Natural killer cell treated with Interleukin-12 subunit alpha and Interleukin-12 subunit beta and Interleukin-15 and Interleukin-18, amount 100 ng/mL, for 72 hours (primary cell): ENCODE data around the gene BICC1. TPM values are rescaled to one million over a fixed set of nuclear protein-coding genes. Genes with fewer than 3 reads are reported as not detected.
A peak's percentile ranks its signal among the peaks of the same experiment; 100 is the strongest.

Source experiments
- ATAC-seq, 2 donors: fragments of 150-1000 bp; cut with Tn5 transposase in 1 of 2; sonication (Bioruptor Pico), chemical (Tn5 transposase) in 1 of 2; 2 replicates each; pipeline ENCODE4 v1.10.0; 2021
- DNase-seq: peaks from one replicate; pipeline ENCODE4 v3.0.0; 2022; ENCODE audit warnings: low spot score
- H3K27ac Mint-ChIP-seq, 2 donors: 1 replicate in 1 of 2; 2 replicates in 1 of 2; pipeline ENCODE4 v1.8.0; 2022; ENCODE audit warnings: mixed read lengths in 2 of 2, mild to moderate bottlenecking in 1 of 2, moderate library complexity in 1 of 2
- H3K27me3 Mint-ChIP-seq, 2 donors: 1 replicate in 1 of 2; 2 replicates in 1 of 2; pipeline ENCODE4 v1.8.0; 2022; ENCODE audit warnings: mixed read lengths in 2 of 2
- H3K36me3 Mint-ChIP-seq: one replicate; pipeline ENCODE4 v1.8.0; 2022; ENCODE audit warnings: mixed read lengths
- H3K4me1 Mint-ChIP-seq, 2 donors: 1 replicate in 1 of 2; 2 replicates in 1 of 2; pipeline ENCODE4 v1.8.0; 2022; ENCODE audit warnings: low read depth in 2 of 2, mixed read lengths in 2 of 2, mild to moderate bottlenecking in 1 of 2
- H3K4me3 Mint-ChIP-seq: one replicate; pipeline ENCODE4 v1.8.0; 2022; ENCODE audit warnings: mixed read lengths
- H3K9me3 Mint-ChIP-seq: 2 replicates; pipeline ENCODE4 v1.8.0; 2022; ENCODE audit warnings: mixed read lengths
- total RNA-seq, 2 donors: library from RNA; stranded (reverse); gene quantifications; one replicate each; pipeline ENCODE4 v1.2.3, GENCODE V29; 2022

Gene BICC1
- total RNA-seq, 2 donors from 2014 or later = 0.26 TPM; not detected in 1

GRCh38 chr10:58529077-58529728, 16.5 kb downstream of the BICC1 start:
- DNase-seq (no peak), ATAC-seq (no peak)
- Mint-ChIP-seq H3K4me3 (no peak overlapping the region), H3K4me1 (no peaks in the 10 kb centered on the region), H3K27ac (no peak overlapping the region), H3K36me3 (no peaks in the 10 kb centered on the region), H3K27me3 (no peaks in the 10 kb centered on the region), H3K9me3 (no peaks in the 10 kb centered on the region)

GRCh38 chr10:58531084-58531695, 18.5 kb downstream of the BICC1 start:
- H3K4me3 Mint-ChIP-seq = no peak overlapping the region
- no peak overlapping the region for H3K27ac Mint-ChIP-seq
- DNase-seq (no peak), ATAC-seq (peak in 1 of 2 donors; percentile 52)
- no peaks in the 10 kb centered on the region for H3K27me3 Mint-ChIP-seq
- no peaks in the 10 kb centered on the region for H3K4me1 Mint-ChIP-seq
- no peaks in the 10 kb centered on the region for H3K36me3 Mint-ChIP-seq
- H3K9me3 Mint-ChIP-seq = peaks cover 5% of the 10 kb centered on the region

- Mint-ChIP-seq H3K27me3 (peaks cover 0 to 7% of the 10 kb centered on the region in 2 donors), H3K27ac (no peak overlapping the region), H3K4me1 (no peaks in the 10 kb centered on the region), H3K9me3 (peaks cover 8% of the 10 kb centered on the region), H3K4me3 (no peak overlapping the region), H3K36me3 (peaks cover 7% of the 10 kb centered on the region)
- ATAC-seq (no peak), DNase-seq (no peak)
These were observed 22.6 kb downstream of the BICC1 start for GRCh38 chr10:58535311-58535710.

GRCh38 chr10:58543141-58543540, 30.5 kb downstream of the BICC1 start:
- ATAC-seq (no peak), DNase-seq (no peak)
- Mint-ChIP-seq H3K36me3 (no peaks in the 10 kb centered on the region), H3K4me1 (no peaks in the 10 kb centered on the region), H3K9me3 (peaks cover 8% of the 10 kb centered on the region), H3K27me3 (no peaks in the 10 kb centered on the region), H3K27ac (no peak overlapping the region), H3K4me3 (no peak overlapping the region)

- Mint-ChIP-seq H3K27ac (no peak overlapping the region), H3K36me3 (no peaks in the 10 kb centered on the region), H3K9me3 (peaks cover 7% of the 10 kb centered on the region), H3K4me3 (no peak overlapping the region), H3K4me1 (no peaks in the 10 kb centered on the region), H3K27me3 (no peaks in the 10 kb centered on the region)
- DNase-seq (no peak), ATAC-seq (no peak)
These were observed 31.5 kb downstream of the BICC1 start for GRCh38 chr10:58544135-58544534.

GRCh38 chr10:58545427-58545826, 32.8 kb downstream of the BICC1 start:
- Mint-ChIP-seq H3K9me3 (peaks cover 6% of the 10 kb centered on the region), H3K27me3 (no peaks in the 10 kb centered on the region), H3K36me3 (no peaks in the 10 kb centered on the region), H3K4me3 (no peak overlapping the region), H3K27ac (no peak overlapping the region), H3K4me1 (no peaks in the 10 kb centered on the region)
- ATAC-seq (no peak), DNase-seq (no peak)

- Mint-ChIP-seq H3K4me3 (no peak overlapping the region), H3K4me1 (no peaks in the 10 kb centered on the region), H3K27me3 (no peaks in the 10 kb centered on the region), H3K36me3 (no peaks in the 10 kb centered on the region), H3K27ac (no peak overlapping the region), H3K9me3 (peaks cover 6% of the 10 kb centered on the region)
- ATAC-seq (no peak), DNase-seq (no peak)
These were observed 33.5 kb downstream of the BICC1 start for GRCh38 chr10:58546137-58546536.

- Mint-ChIP-seq H3K27me3 (no peaks in the 10 kb centered on the region), H3K4me3 (no peak overlapping the region)
These were observed 34.2 kb downstream of the BICC1 start for GRCh38 chr10:58546722-58547445.

GRCh38 chr10:58547963-58548362, 35.3 kb downstream of the BICC1 start:
- ATAC-seq (no peak), DNase-seq (no peak)
- H3K9me3 Mint-ChIP-seq = peaks cover 5% of the 10 kb centered on the region
- H3K27ac Mint-ChIP-seq = no peak overlapping the region
- H3K27me3 Mint-ChIP-seq = no peaks in the 10 kb centered on the region
- H3K4me3 Mint-ChIP-seq = no peak overlapping the region
- H3K4me1 Mint-ChIP-seq = no peaks in the 10 kb centered on the region
- no peaks in the 10 kb centered on the region for H3K36me3 Mint-ChIP-seq

More at GRCh38 chr10:58546722-58547445, 34.2 kb downstream of the BICC1 start:
- H3K36me3 Mint-ChIP-seq = no peaks in the 10 kb centered on the region
- DNase-seq (no peak), ATAC-seq (no peak)
- H3K4me1 Mint-ChIP-seq = no peaks in the 10 kb centered on the region
- no peak overlapping the region for H3K27ac Mint-ChIP-seq
- H3K9me3 Mint-ChIP-seq = peaks cover 6% of the 10 kb centered on the region

GRCh38 chr10:58554316-58554715, 41.6 kb downstream of the BICC1 start:
- no peak overlapping the region for H3K27ac Mint-ChIP-seq
- H3K4me1 Mint-ChIP-seq = no peaks in the 10 kb centered on the region
- no peak for ATAC-seq
- DNase-seq = no peak
- peaks cover 3% of the 10 kb centered on the region for H3K9me3 Mint-ChIP-seq
- no peak overlapping the region for H3K4me3 Mint-ChIP-seq
- no peaks in the 10 kb centered on the region for H3K36me3 Mint-ChIP-seq
- no peaks in the 10 kb centered on the region for H3K27me3 Mint-ChIP-seq

- peaks cover 5% of the 10 kb centered on the region for H3K9me3 Mint-ChIP-seq
- no peaks in the 10 kb centered on the region for H3K27me3 Mint-ChIP-seq
- no peak overlapping the region for H3K4me3 Mint-ChIP-seq
- ATAC-seq = no peak
- H3K4me1 Mint-ChIP-seq = no peaks in the 10 kb centered on the region
- no peaks in the 10 kb centered on the region for H3K36me3 Mint-ChIP-seq
- no peak for DNase-seq
- H3K27ac Mint-ChIP-seq = no peak overlapping the region
These were observed 42.7 kb downstream of the BICC1 start for GRCh38 chr10:58555170-58555929.

- Mint-ChIP-seq H3K36me3 (no peaks in the 10 kb centered on the region), H3K27ac (no peak overlapping the region), H3K4me1 (no peaks in the 10 kb centered on the region), H3K4me3 (no peak overlapping the region), H3K9me3 (peaks cover 8% of the 10 kb centered on the region), H3K27me3 (no peaks in the 10 kb centered on the region)
- ATAC-seq = no peak
- no peak for DNase-seq
These were observed 43.2 kb downstream of the BICC1 start for GRCh38 chr10:58555930-58556311.

- Mint-ChIP-seq H3K9me3 (peaks cover 11% of the 10 kb centered on the region), H3K4me1 (no peaks in the 10 kb centered on the region), H3K36me3 (peaks cover 2% of the 10 kb centered on the region), H3K27me3 (no peaks in the 10 kb centered on the region), H3K27ac (no peak overlapping the region), H3K4me3 (no peak overlapping the region)
- DNase-seq (no peak), ATAC-seq (no peak)
These were observed 44.0 kb downstream of the BICC1 start for GRCh38 chr10:58556516-58557165.
